ENCODE results near the gene C10orf90.

The C10orf90 gene

GRCh38 chr10:126583552-126584200 is 86.8 kb downstream of the C10orf90 start:
- ATAC-seq (ENCODE audit: low read depth) (no peak), DNase-seq (ENCODE audit: low spot score) (no peak)
- Histone ChIP-seq H3K27me3 (ENCODE audit: insufficient read depth, poor library complexity, severe bottlenecking) (peaks cover 22% of the 10 kb centered on the region), H3K36me3 (ENCODE audit: low read depth) (no peaks in the 10 kb centered on the region), H3K4me3 (ENCODE audit: severe bottlenecking) (no peak overlapping the region), H3K4me1 (ENCODE audit: insufficient read depth, poor library complexity, severe bottlenecking) (no peaks in the 10 kb centered on the region), H3K27ac (ENCODE audit: poor library complexity, severe bottlenecking) (no peak overlapping the region), H3K9me3 (ENCODE audit: severe bottlenecking) (no peaks in the 10 kb centered on the region)
- TF ChIP-seq CTCF (IDR thresholded peaks at IDR 0.05; ENCODE audit: poor library complexity, severe bottlenecking) = no peak

- Histone ChIP-seq H3K9me3 (ENCODE audit: severe bottlenecking) (no peaks in the 10 kb centered on the region), H3K27ac (ENCODE audit: poor library complexity, severe bottlenecking) (no peak overlapping the region), H3K4me3 (ENCODE audit: severe bottlenecking) (no peak overlapping the region), H3K36me3 (ENCODE audit: low read depth) (no peaks in the 10 kb centered on the region), H3K27me3 (ENCODE audit: insufficient read depth, poor library complexity, severe bottlenecking) (peaks cover 22% of the 10 kb centered on the region), H3K4me1 (ENCODE audit: insufficient read depth, poor library complexity, severe bottlenecking) (no peaks in the 10 kb centered on the region)
- no peak for TF ChIP-seq CTCF (IDR thresholded peaks at IDR 0.05; ENCODE audit: poor library complexity, severe bottlenecking)
- no peak for ATAC-seq (ENCODE audit: low read depth)
- no peak for DNase-seq (ENCODE audit: low spot score)
Observed at GRCh38 chr10:126581648-126582046, 88.8 kb downstream of the C10orf90 start.

GRCh38 chr10:126580873-126581647 is 89.4 kb downstream of the C10orf90 start:
- Histone ChIP-seq H3K9me3 (ENCODE audit: severe bottlenecking) (no peaks in the 10 kb centered on the region), H3K27ac (ENCODE audit: poor library complexity, severe bottlenecking) (no peak overlapping the region), H3K4me1 (ENCODE audit: insufficient read depth, poor library complexity, severe bottlenecking) (no peaks in the 10 kb centered on the region), H3K27me3 (ENCODE audit: insufficient read depth, poor library complexity, severe bottlenecking) (peaks cover 22% of the 10 kb centered on the region), H3K4me3 (ENCODE audit: severe bottlenecking) (no peak overlapping the region), H3K36me3 (ENCODE audit: low read depth) (no peaks in the 10 kb centered on the region)
- DNase-seq (ENCODE audit: low spot score) (no peak), ATAC-seq (ENCODE audit: low read depth) (no peak)
- no peak for TF ChIP-seq CTCF (IDR thresholded peaks at IDR 0.05; ENCODE audit: poor library complexity, severe bottlenecking)

GRCh38 chr10:126576336-126576735 is 94.2 kb downstream of the C10orf90 start:
- Histone ChIP-seq H3K4me3 (ENCODE audit: severe bottlenecking) (no peak overlapping the region), H3K36me3 (ENCODE audit: low read depth) (no peaks in the 10 kb centered on the region), H3K4me1 (ENCODE audit: insufficient read depth, poor library complexity, severe bottlenecking) (no peaks in the 10 kb centered on the region), H3K9me3 (ENCODE audit: severe bottlenecking) (no peaks in the 10 kb centered on the region), H3K27ac (ENCODE audit: poor library complexity, severe bottlenecking) (no peak overlapping the region), H3K27me3 (ENCODE audit: insufficient read depth, poor library complexity, severe bottlenecking) (peaks cover 7% of the 10 kb centered on the region)
- ATAC-seq (ENCODE audit: low read depth) = no peak
- DNase-seq (ENCODE audit: low spot score) = no peak
- TF ChIP-seq CTCF (IDR thresholded peaks at IDR 0.05; ENCODE audit: poor library complexity, severe bottlenecking) = no peak

All from RWPE2 (cell line).